ENCODE data around the gene DLG2. TPM values are rescaled to one million over a fixed set of nuclear protein-coding genes. Genes with fewer than 3 reads are reported as not detected.

The DLG2 gene
- total RNA-seq, 1 donor from 2014 or later = 1.8 TPM

GRCh38 chr11:85663753-85664614, 36.8 kb upstream of the DLG2 start:
- FAIRE-seq (no peak), DNase-seq (ENCODE audit: low read depth) (peak; percentile 29)
- H3K27ac Mint-ChIP-seq (ENCODE audit: unreplicated experiment) = peak overlapping the region; percentile 97
- H2AFZ ChIP-seq (ENCODE audit: low read depth, low read length) = no peak overlapping the region
- H3K79me2 ChIP-seq (ENCODE audit: insufficient read depth, low read length) = peaks cover 59% of the 10 kb centered on the region
- peak overlapping the region; percentile 98 for H3K4me2 ChIP-seq (ENCODE audit: low read length)
- no peaks in the 10 kb centered on the region for H3K9me3 Mint-ChIP-seq (ENCODE audit: unreplicated experiment)
- H3K36me3 Mint-ChIP-seq (ENCODE audit: low read depth, unreplicated experiment) = peaks cover 8% of the 10 kb centered on the region
- H4K20me1 ChIP-seq (ENCODE audit: insufficient read depth, low read length) = peaks cover 52% of the 10 kb centered on the region
- H3K9ac ChIP-seq (ENCODE audit: low read length) = peak overlapping the region; percentile 97
- peaks cover 20% of the 10 kb centered on the region for H3K4me1 ChIP-seq (ENCODE audit: insufficient read depth, low read length)
- peaks cover 21% of the 10 kb centered on the region for H3K4me1 Mint-ChIP-seq (ENCODE audit: low read depth, unreplicated experiment)
- no peaks in the 10 kb centered on the region for H3K27me3 Mint-ChIP-seq (ENCODE audit: low read depth, unreplicated experiment)
- H3K4me3 ChIP-seq (ENCODE audit: insufficient read depth, low read depth, low read length) = peak overlapping the region; percentile 95
- no peaks in the 10 kb centered on the region for H3K9me3 ChIP-seq (ENCODE audit: insufficient read depth, low read depth, low read length)
- peaks cover 11% of the 10 kb centered on the region for H3K36me3 ChIP-seq (ENCODE audit: insufficient read depth, low read length)
- H3K27me3 ChIP-seq (ENCODE audit: insufficient read depth, low read length) = no peaks in the 10 kb centered on the region
- H3K4me3 Mint-ChIP-seq (ENCODE audit: unreplicated experiment) = peak overlapping the region; percentile 99
- TF ChIP-seq, protein P1, sequence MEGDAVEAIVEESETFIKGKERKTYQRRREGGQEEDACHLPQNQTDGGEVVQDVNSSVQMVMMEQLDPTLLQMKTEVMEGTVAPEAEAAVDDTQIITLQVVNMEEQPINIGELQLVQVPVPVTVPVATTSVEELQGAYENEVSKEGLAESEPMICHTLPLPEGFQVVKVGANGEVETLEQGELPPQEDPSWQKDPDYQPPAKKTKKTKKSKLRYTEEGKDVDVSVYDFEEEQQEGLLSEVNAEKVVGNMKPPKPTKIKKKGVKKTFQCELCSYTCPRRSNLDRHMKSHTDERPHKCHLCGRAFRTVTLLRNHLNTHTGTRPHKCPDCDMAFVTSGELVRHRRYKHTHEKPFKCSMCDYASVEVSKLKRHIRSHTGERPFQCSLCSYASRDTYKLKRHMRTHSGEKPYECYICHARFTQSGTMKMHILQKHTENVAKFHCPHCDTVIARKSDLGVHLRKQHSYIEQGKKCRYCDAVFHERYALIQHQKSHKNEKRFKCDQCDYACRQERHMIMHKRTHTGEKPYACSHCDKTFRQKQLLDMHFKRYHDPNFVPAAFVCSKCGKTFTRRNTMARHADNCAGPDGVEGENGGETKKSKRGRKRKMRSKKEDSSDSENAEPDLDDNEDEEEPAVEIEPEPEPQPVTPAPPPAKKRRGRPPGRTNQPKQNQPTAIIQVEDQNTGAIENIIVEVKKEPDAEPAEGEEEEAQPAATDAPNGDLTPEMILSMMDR (IDR thresholded peaks at IDR 0.05; ENCODE audit: insufficient read depth, low read depth, low read length) = peak; percentile 19
- TF ChIP-seq EZH2 (IDR thresholded peaks at IDR 0.05; ENCODE audit: insufficient read depth, low read length) = no peak
- H3K27ac ChIP-seq (ENCODE audit: low read depth, low read length) = peak overlapping the region; percentile 98

- H3K36me3 ChIP-seq (ENCODE audit: insufficient read depth, low read length) = peaks cover 14% of the 10 kb centered on the region
- H3K4me1 Mint-ChIP-seq (ENCODE audit: low read depth, unreplicated experiment) = peaks cover 24% of the 10 kb centered on the region
- H3K9me3 ChIP-seq (ENCODE audit: insufficient read depth, low read depth, low read length) = no peaks in the 10 kb centered on the region
These were observed 36.1 kb upstream of the DLG2 start for GRCh38 chr11:85663080-85663752.

More at GRCh38 chr11:85663080-85663752, 36.1 kb upstream of the DLG2 start:
- H3K27me3 ChIP-seq (ENCODE audit: insufficient read depth, low read length) = no peaks in the 10 kb centered on the region
- H2AFZ ChIP-seq (ENCODE audit: low read depth, low read length) = no peak overlapping the region
- peak overlapping the region; percentile 98 for H3K4me2 ChIP-seq (ENCODE audit: low read length)
- peaks cover 58% of the 10 kb centered on the region for H4K20me1 ChIP-seq (ENCODE audit: insufficient read depth, low read length)
- H3K9ac ChIP-seq (ENCODE audit: low read length) = peak overlapping the region; percentile 97
- peak overlapping the region; percentile 95 for H3K4me3 ChIP-seq (ENCODE audit: insufficient read depth, low read depth, low read length)
- H3K27ac Mint-ChIP-seq (ENCODE audit: unreplicated experiment) = peak overlapping the region; percentile 97
- peak overlapping the region; percentile 98 for H3K27ac ChIP-seq (ENCODE audit: low read depth, low read length)
- peak overlapping the region; percentile 99 for H3K4me3 Mint-ChIP-seq (ENCODE audit: unreplicated experiment)
- H3K79me2 ChIP-seq (ENCODE audit: insufficient read depth, low read length) = peaks cover 67% of the 10 kb centered on the region
- TF ChIP-seq EZH2 (IDR thresholded peaks at IDR 0.05; ENCODE audit: insufficient read depth, low read length) = no peak
- TF ChIP-seq, protein P1 (IDR thresholded peaks at IDR 0.05; ENCODE audit: insufficient read depth, low read depth, low read length) = no peak
- H3K9me3 Mint-ChIP-seq (ENCODE audit: unreplicated experiment) = no peaks in the 10 kb centered on the region
- H3K36me3 Mint-ChIP-seq (ENCODE audit: low read depth, unreplicated experiment) = peaks cover 8% of the 10 kb centered on the region
- FAIRE-seq = no peak
- peaks cover 20% of the 10 kb centered on the region for H3K4me1 ChIP-seq (ENCODE audit: insufficient read depth, low read length)
- no peak for DNase-seq (ENCODE audit: low read depth)
- H3K27me3 Mint-ChIP-seq (ENCODE audit: low read depth, unreplicated experiment) = no peaks in the 10 kb centered on the region
